SU-DHL-6 (cell line): ENCODE measurements around the gene TOGARAM2.

ENCODE experiments used
- CTCF ChIP-seq: fragments of 200-600 bp; sonication (generic); IDR thresholded peaks from one replicate; pipeline ENCODE4 v1.5.1; 2017; ENCODE audit warnings: antibody characterized with exemption, mild to moderate bottlenecking, low read length, moderate library complexity; ENCODE audit not compliant: insufficient read depth, poor library complexity, severe bottlenecking
- EZH2phosphoT487 ChIP-seq: fragments of 200-600 bp; sonication (generic), shearing (Covaris generic); conservative IDR thresholded peaks from 2 replicates; pipeline ENCODE4 v1.6.1; 2018; ENCODE audit warnings: mild to moderate bottlenecking, antibody characterized with exemption, low read length, moderate library complexity, mixed read lengths

DNA sequence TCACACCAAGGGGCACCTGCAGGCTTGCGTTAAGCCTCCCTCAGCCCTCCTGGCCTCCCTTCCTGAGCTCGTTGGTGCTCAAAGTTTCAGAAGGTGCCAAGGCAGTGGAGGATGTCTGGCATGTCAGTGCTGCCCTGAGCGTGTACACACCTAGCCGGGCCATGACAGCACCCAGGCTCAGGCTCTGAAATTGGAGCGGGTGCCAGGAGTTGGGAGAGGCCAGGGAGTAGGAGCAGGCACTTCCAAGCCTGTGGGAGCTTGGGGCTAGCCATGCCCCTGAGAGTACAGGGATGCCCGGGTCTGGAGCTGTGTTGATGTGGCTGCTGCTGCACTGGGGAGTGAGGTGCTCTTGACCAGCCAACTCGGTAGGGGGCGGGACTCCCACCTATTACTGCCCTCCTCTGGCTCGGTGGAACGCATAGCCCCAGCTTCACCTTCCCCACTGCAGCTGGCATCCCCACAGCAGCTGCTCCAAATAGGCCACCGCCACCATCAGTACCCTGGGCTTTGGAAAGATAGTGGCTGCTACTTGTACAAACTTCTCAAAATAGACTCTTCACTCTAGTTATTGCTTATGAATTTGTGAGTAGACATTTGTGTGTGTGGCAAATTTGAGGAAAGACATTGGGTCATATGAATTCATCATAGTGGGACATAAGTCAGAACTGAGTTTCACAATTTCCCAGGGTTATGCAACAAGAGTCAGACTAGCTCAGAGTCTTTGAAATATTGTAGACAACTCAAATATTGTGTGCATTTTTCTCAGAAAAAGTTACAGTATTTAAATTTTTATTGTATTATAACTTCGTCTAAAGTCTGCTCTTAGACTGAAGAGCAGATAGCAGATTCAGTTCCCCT is 100.0 kb downstream of the TOGARAM2 start:
- no peak for TF ChIP-seq CTCF
- no peak for TF ChIP-seq EZH2phosphoT487
